GM19438 (cell line): ENCODE results near the gene ITCH.
"Not testable (repeated sequence)": the region's sequence is repeated elsewhere in the genome, so short reads cannot be mapped to it uniquely, and the experiment has no call there.

ENCODE experiments used
- ATAC-seq: cut with Tn5 transposase; IDR thresholded peaks from one replicate; pipeline ENCODE4 v1.9.1; 2021; ENCODE audit warnings: low read depth; ENCODE audit not compliant: unreplicated experiment

Gene ITCH

DNA sequence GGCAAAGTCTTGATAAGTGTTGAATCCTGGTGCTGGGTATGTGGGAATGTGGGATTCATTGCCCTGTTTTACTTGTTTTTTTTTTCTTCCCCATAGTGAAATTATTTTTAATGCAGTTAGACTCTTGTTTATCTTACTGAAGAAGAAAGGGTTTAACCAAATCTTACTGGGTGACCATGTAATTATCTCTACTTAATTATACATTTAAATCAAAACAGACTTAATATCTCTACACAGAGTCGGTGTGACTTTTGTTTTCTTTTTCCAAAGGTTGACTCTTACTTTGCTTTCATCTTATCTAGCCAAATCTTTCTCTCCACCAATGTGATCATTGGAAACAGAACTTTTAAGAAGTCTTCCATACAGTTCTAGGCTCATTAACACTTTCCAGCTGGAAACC is 85.4 kb downstream of the ITCH start:
- no peak for ATAC-seq

DNA sequence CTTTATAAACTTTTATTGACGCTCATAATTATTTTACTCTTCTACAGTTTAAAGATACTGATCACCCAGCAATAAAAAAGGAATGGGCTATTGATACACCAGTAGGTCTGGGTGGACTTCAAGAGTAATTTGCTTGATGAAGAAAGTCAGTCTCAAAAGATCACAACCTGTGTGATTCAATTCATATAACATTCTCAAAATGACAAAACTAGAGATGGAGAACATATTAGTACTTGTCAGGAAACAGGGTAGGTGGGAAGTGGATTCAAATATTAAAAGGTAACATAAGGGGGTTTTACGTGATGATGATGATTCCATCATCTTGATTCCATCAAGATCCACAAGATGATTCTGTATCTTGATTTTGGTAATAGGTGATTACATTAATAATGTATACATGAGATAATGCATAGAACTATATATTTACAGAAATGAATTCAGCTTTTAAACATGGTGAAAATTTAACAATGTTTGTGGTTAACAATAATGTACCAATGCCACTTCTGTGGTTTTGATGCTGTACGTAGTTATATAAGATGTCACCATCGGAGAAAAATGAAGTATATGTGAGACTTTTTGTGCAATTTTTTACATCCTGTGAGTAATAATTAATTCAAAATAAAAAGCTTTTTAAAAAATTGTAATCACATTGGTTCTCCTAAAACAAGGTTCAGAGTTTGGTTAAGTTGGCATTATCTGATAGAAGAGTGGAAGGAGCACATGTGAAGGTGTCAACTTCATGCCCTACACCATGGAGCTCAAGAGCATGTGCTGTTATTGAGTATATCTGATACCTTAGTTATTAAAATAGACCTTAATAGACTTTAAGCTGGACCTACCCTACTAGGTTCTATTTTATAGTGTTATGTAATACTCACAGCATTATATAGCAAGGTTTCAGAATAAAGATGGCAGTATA is 86.9 kb downstream of the ITCH start:
- ATAC-seq = no peak

DNA sequence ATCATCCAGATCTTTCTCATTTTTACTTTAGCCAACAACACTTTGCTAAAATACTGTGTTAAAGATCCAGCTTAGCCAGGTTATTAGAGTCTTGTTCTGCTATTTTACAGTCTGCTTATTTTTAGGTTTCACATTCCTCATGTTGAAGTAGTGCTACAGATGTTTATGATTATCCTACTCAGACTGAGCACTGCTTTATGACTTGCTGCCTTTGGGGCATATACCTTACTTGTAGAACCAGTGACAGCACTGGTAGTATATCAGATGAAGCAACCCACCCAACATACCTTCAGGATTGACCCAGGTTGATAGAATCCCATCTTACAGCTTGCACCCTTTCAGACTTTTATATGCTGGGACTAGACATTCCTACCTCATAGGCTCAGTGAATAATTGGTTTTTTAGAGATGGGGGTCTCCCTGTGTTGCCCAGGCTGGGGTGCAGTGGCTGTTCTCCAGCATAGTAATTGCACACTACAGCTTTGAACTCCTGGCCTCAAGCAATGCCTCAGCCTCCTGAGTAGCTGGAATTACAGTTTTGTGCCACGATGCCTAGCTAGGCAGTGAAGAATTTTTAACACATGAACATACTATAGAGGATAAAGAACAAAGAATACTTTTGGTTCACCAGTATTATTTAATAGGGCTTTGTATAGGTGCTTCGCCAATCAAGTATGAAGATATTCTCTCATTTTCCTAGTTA is 89.4 kb downstream of the ITCH start:
- no peak for ATAC-seq

DNA sequence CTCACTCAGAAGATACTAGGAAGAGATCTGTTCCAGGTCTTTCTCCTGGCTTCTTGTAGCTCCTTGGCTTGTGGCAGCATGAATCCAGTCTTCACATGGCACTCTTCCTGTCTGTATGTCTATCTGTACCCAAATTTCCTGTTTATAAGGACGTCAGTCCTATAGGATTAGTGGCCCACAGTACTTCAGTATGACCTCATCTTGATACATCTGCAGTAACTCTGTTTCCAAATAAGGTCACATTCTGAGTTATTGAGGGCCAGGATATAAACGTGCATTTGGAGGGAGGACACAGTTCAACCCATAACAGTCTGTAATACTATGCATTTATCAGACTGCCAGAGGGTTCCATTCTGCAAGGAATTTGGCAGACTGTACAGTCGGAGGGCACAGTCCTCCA is 95.6 kb downstream of the ITCH start:
- ATAC-seq = no peak

DNA sequence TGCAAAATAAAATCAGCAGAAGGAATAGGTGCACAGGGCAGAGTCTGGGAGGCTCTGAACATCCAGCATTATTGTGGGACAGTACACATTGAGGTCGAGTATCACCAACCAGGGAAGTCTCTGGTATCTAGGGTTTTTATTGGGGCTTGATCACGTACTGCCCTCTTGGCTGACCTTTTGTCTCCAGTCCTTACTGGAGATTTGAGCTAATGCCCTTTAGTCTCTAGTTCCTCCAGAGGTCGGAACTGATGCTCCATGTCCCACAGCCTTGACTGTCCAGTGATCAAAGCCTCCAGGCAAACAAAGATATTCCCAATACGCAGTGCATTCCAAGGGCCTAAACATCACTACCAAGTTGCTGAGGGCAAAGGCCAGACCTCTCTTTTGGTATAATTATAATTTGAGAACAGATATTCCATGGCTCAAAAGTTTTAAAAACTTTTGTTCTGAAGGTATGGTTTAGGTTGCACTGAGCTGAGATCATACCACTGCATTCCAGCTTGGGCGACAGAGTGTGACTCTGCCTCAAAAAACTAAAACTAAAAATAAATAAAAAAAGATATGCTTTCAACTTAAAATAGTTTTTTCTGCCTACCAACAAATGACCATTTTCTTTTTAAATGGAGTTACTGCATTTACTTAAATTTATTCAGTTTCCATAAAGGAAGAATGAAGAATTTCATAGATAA is 96.3 kb downstream of the ITCH start:
- ATAC-seq = no peak

DNA sequence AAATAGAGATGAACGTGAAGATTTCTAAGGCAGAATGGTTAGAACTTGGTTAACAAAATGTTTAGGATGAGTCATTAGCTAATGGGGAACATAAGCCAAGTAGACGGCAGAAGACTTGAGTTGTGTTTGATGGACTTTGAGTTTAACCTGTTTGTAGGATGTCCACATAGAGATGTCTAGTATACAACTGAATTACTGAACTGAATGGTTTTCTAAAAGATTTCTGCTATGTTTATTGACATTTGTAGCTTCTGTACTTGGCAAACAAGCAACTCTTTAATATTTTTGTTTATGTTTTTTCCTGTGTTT is 98.7 kb downstream of the ITCH start:
- no peak for ATAC-seq

DNA sequence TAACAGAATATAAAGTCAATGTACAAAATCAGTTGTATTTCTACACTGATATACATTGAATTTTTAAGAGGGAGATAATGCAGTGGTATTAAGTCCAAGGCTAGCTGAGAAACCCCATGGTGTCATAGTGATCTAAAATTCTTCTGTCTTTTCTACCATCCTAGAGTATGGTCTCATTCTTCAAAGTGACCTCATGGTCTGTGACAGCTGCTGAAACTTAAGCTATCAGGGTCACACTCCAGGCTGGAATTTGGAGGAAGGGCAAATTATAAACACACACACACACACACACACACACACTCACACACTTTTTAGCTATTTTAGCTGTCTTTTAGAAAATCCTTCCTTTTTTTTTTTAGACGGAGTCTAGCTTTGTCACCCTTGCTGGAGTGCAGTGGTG is 105.9 kb downstream of the ITCH start:
- no peak for ATAC-seq

DNA sequence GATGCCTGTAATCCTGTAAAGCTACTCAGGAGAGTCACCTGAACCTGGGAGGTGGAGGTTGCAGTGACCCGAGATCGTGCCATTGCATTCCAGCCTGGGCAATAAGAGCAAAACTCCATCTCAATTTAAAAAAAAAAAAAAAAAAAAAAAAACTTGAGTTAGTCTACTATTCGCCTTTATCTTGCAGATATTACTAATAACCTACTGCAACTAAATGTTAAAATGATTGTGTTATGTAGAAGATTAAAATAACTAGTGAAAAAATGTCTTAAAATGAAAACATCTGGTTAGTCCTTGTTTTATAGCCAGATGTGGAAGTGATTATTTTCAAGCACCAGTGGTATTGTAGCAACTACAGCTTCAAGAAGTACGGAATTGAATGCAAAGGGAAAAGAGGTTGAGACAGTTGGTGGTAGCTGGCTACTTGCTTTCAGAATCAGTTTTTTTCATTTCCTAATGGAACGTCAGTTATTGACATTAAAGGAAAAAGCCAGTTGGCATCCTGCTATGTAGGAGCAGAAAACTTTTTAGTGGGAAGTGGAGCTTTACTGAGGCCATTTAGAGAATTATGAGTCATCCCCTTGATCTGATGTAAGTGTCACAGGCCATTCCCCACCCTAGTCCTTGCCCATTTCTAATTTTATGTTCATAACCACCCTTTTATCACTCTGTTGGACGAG is 109.3 kb downstream of the ITCH start:
- ATAC-seq = no peak

DNA sequence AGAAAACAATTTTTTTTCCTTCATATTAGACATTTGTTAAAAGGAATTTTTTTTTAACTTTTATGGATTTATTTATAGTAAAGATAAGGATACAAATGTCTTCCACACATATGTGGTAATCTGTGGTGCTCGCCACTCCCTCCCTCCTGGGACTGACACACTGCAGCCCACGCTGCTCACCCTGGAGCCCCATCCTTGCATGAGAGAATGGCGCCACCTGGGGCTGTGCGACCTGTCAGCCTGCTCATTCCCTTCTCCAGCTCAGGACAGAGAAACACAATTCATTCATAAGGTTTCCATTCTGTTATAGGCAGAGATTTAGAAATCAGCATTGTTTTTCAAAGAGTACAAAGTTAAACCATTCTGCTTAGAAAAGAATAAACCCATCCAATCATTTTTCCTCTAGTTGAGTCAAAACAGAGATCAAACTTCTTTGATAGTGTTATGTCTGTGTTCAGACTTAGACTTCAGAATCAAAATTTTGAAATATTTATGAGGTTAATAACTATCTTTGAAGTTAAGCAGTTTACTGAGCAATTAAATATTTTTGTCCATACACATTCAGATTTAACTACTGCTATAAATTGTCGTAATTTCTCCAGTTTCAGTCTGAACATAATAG is 110.3 kb downstream of the ITCH start:
- ATAC-seq = no peak

DNA sequence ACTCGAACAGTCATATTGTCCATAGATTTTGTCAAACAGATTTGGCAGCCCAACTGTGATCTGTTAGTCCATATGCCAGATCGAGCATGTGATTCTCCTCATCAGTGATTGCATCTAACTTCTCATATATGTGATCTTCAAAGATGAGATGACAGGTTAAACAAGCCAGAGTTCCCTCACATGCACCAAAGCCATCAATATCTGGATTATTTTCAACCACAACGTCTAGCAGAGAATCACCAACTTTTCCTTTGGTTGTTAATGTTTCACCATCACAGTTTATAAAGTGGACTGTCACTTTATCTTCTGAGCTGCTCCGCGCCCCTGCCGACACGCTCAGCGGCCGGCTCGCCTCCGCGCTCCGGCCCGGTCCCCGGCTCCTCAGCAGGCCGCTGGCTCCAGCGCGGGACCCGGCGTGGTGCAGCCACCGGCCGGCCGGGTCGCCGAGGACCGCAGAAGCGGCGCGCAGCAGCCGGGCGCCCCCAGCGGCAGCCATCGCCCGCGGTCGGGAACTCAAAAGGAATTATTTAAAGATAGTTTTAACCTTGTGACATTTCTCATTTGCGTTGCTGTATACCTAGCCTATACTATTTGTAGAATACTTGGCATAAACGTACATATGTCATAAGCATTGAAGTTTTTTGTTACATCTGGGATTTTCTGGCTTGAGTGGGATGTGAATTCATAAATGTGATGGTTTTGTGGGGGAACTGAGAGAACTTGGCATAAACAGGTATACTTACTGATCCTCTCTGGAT is 113.1 kb downstream of the ITCH start:
- ATAC-seq = no peak

DNA sequence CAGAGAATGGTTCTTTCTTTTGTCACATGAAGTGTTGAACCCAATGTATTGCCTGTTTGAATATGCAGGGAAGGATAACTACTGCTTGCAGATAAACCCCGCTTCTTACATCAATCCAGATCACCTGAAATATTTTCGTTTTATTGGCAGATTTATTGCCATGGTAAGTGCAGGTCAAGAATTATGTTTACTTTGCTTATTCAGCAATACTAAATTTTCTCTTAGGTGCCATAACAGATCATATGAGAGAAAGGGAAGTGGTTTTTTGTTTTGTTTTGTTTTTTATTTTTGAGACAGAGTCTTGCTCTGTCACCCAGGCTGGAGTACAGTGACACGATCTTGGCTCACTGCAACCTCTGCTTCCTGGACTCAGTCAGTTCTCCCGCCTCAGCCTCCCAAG is 116.6 kb downstream of the ITCH start:
- ATAC-seq = no peak

DNA sequence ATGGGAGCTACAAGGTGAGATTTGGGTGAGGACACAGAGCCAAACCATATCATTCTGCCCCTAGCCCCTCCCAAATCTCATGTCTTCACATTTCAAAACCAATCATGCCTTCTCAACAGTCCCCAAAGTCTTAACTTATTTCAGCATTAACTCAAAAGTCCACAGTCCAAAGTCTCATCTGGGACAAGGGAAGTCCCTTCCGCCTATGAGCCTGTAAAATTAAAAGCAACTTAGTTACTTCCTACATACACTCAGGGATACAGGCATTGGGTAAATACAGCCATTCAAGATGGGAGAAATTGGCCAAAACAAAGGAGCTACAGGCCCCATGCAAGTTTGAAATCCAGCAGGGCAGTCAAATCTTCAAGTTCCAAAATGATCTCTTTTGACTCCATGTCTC is 119.1 kb downstream of the ITCH start:
- ATAC-seq = not testable (repeated sequence)

DNA sequence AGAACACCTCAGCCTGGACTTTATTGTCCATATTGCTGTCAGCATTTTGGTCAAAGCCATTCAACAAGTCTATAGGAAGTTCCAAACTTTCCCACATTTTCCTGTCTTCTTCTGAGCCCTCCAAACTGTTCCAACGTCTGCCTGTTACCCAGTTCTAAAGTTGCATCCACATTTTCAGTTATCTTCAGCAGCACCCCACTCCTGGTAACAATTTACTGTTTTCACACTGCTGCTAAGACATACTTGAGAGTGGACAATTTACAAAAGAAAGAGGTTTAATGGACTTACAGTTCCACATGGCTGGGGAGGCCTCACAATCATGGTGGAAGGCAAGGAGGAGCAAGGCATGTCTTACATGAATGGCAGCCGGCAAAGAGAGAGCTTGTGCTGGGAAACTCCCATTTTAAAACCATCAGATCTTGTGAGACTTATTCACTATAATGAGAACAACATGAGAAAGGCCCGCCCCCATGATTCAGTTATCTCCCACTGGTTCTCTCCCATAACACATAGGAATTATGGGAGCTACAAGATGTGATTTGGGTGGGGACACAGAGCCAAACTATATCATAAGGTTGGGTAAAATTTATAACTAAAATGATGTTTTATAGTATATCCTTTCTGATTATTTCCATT is 120.6 kb downstream of the ITCH start:
- ATAC-seq = not testable (repeated sequence)

DNA sequence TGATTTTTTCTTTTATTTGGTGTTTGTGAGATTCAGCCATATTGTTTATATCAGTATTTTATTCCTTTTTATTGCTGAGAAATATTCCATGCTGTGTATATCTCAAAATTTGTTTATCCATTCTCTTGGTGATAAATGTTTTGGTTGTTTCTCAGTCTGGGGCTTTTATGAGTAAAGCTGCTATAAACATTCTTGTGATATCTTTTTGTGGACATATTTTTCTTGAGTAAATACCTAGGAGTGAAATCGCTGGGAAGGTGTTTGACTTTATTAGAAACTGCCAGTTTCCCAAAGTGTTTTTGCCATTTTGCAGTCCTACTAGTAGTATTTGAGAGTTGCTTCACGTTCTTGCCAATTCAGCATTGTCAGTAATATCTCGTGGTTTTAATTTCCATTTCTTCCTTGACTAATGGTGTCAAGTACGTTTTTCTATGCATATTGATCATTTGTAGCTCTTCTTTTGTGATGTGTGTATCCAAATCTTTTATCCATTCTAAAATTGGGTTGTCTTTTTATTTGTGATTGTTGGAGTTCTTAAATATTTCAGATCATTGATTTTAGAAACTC is 122.1 kb downstream of the ITCH start:
- no peak for ATAC-seq

DNA sequence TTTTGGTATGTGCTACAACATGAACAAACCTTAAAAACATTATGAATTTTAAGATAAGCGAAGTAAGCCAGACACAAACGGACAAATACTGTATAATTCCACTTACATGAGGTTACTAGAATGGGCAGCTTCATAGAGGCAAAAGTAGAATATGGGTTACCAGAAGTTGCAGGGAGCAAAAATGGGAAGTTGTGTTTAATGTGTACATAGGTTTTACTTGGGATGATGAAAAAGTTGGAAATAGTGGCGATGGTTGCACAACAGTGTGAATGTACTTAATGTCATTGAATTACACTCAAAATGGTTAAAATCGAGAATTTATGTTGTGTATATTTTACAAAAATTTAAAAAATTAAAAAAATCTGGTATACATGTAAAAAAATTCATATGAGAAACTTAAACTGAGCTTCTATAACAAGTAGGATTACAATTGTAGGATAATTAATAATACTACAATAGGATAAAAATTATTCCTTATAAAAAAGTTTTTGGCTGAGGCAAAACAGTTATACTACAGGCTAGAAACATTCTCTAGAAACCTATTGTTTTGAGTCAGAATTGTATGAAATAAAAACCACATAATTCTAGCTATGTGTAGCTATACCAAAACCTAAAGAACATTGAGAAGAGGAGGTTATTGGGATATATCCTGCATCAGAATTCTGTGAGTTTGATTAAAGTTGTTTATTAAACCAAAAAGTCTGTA is 128.3 kb downstream of the ITCH start:
- no peak for ATAC-seq

DNA sequence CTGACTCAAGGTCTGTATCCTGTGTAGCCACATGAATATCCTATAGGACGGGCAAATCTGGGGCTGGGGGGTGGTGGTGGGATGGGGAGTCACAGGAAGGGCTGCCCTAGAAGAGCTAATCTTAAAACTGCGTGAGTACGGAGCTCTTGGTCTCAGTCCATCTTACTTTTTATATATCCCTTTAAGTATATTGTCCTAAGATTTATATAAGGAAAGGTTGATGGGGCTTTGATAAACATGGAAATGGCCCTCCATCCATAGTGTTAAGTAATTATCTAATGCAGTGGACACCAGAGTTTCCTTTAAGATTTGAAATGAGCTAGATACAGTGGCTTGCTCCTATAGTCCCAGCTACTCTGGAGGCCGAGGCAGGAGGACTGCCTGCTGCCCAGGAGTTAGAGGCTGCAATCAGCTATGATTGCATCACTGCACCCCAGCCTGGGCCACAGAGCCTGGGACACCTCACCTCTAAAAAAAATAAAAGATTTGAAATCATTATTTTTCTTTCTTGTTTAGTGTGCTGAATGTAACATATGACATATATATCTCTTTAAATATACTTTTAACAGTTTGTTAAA is 128.9 kb downstream of the ITCH start:
- no peak for ATAC-seq

DNA sequence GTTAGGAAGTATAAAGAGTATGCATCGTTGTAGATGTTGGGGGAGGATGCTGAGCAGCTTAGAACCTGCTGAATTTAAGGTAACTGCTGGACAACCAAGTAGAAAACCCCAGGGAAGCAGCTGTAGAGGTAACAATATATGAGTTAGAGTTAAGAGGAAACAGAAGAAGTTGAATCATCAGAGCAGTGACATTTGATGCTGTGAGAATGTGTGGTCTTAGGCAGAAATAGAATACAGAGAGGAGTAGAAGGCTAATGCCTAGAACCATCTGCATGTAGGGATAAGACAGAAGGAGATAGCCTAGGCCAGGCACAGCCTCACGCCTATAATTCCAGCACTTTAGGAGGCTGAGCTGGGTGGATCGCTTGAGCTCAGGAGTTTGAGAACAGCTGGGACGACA is 130.6 kb downstream of the ITCH start:
- no peak for ATAC-seq

DNA sequence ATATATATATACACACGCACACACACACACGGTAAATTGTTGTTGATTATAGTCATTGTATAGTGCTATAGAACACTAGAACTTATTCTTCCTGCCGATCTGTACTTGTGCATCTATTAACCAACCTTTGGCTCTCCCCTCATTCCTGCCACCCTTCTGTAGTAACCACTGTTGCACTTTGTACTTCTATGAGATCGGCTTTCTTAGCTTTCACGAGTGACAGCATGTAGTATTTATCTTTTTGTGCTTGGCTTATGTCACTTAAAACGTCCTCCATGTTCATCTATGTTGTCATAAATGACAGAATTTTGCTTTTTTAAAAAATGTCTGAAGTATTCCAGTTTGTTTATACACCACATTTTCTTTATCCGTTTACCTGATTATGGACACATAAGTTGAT is 132.2 kb downstream of the ITCH start:
- ATAC-seq = no peak
